ENCODE data around the gene COPE.

COPE gene

GRCh38 chr19:18868380-18869022 is 50.7 kb downstream of the COPE start:
- Mint-ChIP-seq H3K36me3 (ENCODE audit: insufficient read depth) (peaks cover 40% of the 10 kb centered on the region), H3K27me3 (peaks cover 0 to 9% of the 10 kb centered on the region in 2 donors), H3K4me1 (ENCODE audit: low read depth in 2 of 2) (peaks cover 6 to 8% of the 10 kb centered on the region in 2 donors), H3K27ac (no peak overlapping the region), H3K4me3 (no peak overlapping the region), H3K9me3 (no peaks in the 10 kb centered on the region)
- no peak for DNase-seq
- ATAC-seq (replicated peaks), result no peak

GRCh38 chr19:18867751-18868150 is 51.4 kb downstream of the COPE start:
- Mint-ChIP-seq H3K27ac (no peak overlapping the region), H3K36me3 (ENCODE audit: insufficient read depth) (peaks cover 47% of the 10 kb centered on the region), H3K4me3 (peak overlapping the region in 1 of 2 donors; percentile 18), H3K4me1 (ENCODE audit: low read depth in 2 of 2) (peaks cover 6 to 8% of the 10 kb centered on the region in 2 donors), H3K9me3 (no peaks in the 10 kb centered on the region), H3K27me3 (peaks cover 0 to 9% of the 10 kb centered on the region in 2 donors)
- DNase-seq (no peak), ATAC-seq (replicated peaks) (no peak)

GRCh38 chr19:18867199-18867598 is 52.0 kb downstream of the COPE start:
- Mint-ChIP-seq H3K36me3 (ENCODE audit: insufficient read depth) (peaks cover 52% of the 10 kb centered on the region), H3K27me3 (peaks cover 0 to 9% of the 10 kb centered on the region in 2 donors), H3K9me3 (no peaks in the 10 kb centered on the region), H3K4me3 (peak overlapping the region in 1 of 2 donors; percentile 18), H3K4me1 (ENCODE audit: low read depth in 2 of 2) (peaks cover 6 to 8% of the 10 kb centered on the region in 2 donors), H3K27ac (peak overlapping the region in 1 of 2 donors; percentile 60)
- no peak for DNase-seq
- ATAC-seq (replicated peaks), result no peak

- peaks cover 0 to 9% of the 10 kb centered on the region in 2 donors for H3K27me3 Mint-ChIP-seq
- H3K4me1 Mint-ChIP-seq (ENCODE audit: low read depth in 2 of 2), result peaks cover 6 to 8% of the 10 kb centered on the region in 2 donors
- peak overlapping the region in 1 of 2 donors; percentile 60 for H3K27ac Mint-ChIP-seq
- DNase-seq, result no peak
- peaks cover 57% of the 10 kb centered on the region for H3K36me3 Mint-ChIP-seq (ENCODE audit: insufficient read depth)
- no peaks in the 10 kb centered on the region for H3K9me3 Mint-ChIP-seq
- peak overlapping the region in 1 of 2 donors; percentile 6 for H3K4me3 Mint-ChIP-seq
- no peak for ATAC-seq (replicated peaks)
Observed at GRCh38 chr19:18866800-18867123, 52.4 kb downstream of the COPE start.

DNA sequence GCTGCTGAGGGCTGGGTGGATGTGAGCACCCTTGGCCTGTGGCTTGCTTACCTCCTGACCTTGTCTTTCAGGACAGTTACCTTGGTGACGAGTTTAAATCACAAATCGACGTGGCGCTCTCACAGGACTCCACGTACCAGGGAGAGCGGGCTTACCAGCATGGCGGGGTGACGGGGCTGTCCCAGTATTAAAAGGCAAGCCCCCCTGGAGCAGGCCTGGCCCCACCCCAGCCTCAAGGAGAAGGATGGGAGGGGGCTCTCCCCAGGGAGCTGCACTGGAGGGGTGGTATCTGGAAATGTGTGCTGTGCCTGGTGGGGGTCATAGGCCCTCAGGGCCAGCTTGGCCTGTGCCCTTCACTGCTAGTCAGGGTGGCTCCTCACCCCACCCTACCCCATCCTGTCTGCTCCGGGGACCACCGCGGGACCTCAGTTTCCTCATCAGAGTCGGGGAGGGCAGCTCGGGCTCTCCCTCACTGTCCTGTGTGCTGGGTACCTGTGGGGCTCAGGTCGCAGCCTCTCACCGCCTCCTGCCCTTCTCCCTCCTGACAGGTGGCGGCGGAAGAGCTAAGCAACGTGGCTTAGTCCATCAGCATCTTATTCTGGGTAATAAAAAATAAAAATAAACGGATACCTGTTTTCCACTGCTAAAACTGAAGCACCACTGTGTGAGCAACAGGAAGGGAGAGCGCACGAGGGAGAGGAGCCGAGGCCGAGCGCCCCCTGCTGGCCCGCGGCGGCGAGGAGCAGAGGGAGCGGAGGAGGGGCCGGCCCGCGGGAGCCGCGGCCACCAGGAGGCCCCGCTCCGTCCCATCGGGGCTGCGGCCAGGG is 53.0 kb downstream of the COPE start:
- H3K9me3 Mint-ChIP-seq, result no peaks in the 10 kb centered on the region
- peak; percentile 54 to 62 (median 59) for DNase-seq
- ATAC-seq (replicated peaks), result peak; percentile 86
- H3K27me3 Mint-ChIP-seq, result peaks cover 0 to 8% of the 10 kb centered on the region in 2 donors
- H3K4me3 Mint-ChIP-seq, result no peak overlapping the region
- H3K27ac Mint-ChIP-seq, result peak overlapping the region in 1 of 2 donors; percentile 60
- peaks cover 9 to 10% of the 10 kb centered on the region in 2 donors for H3K4me1 Mint-ChIP-seq (ENCODE audit: low read depth in 2 of 2)
- peaks cover 62% of the 10 kb centered on the region for H3K36me3 Mint-ChIP-seq (ENCODE audit: insufficient read depth)

- Mint-ChIP-seq H3K36me3 (ENCODE audit: insufficient read depth) (peaks cover 71% of the 10 kb centered on the region), H3K27ac (no peak overlapping the region), H3K4me1 (ENCODE audit: low read depth in 2 of 2) (peaks cover 7 to 13% of the 10 kb centered on the region in 2 donors), H3K4me3 (no peak overlapping the region), H3K9me3 (no peaks in the 10 kb centered on the region), H3K27me3 (no peaks in the 10 kb centered on the region)
- ATAC-seq (replicated peaks) (no peak), DNase-seq (no peak)
Observed at GRCh38 chr19:18865106-18865972, 53.8 kb downstream of the COPE start.

DNA sequence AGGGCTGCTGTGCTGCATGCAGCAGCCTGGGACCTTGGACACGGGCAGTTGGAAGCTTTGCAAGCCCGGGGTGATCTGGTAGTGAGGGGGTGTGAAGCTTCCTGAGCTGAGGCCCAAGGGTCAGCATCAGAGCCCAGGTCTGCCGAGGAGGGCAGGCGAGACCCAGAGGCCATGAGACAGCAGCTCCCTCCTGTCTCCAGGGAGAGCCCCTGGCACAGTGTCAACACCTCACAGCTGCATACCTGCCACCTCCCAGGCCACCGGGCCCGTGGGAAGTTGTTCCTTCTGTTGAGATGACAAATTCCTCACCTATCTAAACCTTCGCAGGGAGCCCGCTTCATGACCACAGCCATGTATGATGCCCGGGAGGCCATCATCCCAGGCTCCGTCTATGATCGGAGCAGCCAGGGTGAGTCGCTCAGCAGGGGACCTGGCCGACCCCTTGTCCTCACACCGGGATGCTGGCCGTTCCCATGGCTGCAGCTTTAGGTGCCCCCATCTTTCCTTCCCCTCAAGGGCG is 55.3 kb downstream of the COPE start:
- H3K36me3 Mint-ChIP-seq (ENCODE audit: insufficient read depth), result peaks cover 85% of the 10 kb centered on the region
- peak overlapping the region in 1 of 2 donors; percentile 20 for H3K27ac Mint-ChIP-seq
- H3K4me3 Mint-ChIP-seq, result no peak overlapping the region
- DNase-seq (no peak), ATAC-seq (replicated peaks) (no peak)
- H3K9me3 Mint-ChIP-seq, result no peaks in the 10 kb centered on the region
- peaks cover 7 to 13% of the 10 kb centered on the region in 2 donors for H3K4me1 Mint-ChIP-seq (ENCODE audit: low read depth in 2 of 2)
- H3K27me3 Mint-ChIP-seq, result no peaks in the 10 kb centered on the region

DNA sequence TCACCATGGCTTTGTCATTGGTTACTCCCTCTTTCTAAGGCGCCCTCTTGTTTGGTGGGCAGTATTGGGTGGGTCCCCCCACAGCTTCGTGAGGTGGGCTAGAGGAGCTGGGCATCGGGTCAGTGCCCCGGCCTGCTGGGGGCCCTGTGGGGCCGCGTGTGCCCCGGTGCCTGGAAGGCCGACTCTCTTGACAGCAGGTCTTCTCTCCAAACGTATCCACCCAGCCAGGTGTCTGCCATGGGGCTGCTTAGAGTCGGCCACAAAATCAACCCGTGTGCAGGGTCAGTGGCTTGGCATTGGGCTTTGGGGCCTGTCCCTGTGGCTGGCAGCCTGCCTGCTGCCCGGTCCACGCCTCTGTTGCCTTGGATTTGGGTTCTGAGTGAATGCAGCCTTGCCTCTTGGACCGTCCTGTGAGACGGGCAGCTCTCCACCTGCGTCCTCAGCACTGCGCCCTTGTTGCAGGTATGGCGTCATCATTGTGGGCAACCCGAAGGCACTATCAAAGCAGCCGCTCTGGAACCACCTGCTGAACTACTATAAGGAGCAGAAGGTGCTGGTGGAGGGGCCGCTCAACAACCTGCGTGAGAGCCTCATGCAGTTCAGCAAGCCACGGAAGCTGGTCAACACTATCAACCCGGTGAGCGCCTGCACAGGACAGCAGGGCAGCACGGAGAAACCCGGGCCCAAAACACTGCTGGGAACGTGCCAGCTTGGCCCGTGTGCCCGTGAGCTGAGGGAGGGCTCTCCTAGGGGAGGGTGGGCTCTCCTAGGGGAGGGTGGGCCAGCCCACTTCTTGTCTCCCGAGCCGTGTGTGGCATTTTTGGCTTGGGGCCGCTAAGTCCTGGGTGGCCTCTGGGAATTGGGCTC is 56.0 kb downstream of the COPE start:
- ATAC-seq (replicated peaks), result no peak
- no peak for DNase-seq
- peaks cover 7 to 13% of the 10 kb centered on the region in 2 donors for H3K4me1 Mint-ChIP-seq (ENCODE audit: low read depth in 2 of 2)
- peak overlapping the region in 1 of 2 donors; percentile 20 for H3K27ac Mint-ChIP-seq
- no peaks in the 10 kb centered on the region for H3K9me3 Mint-ChIP-seq
- no peaks in the 10 kb centered on the region for H3K27me3 Mint-ChIP-seq
- peaks cover 90% of the 10 kb centered on the region for H3K36me3 Mint-ChIP-seq (ENCODE audit: insufficient read depth)
- no peak overlapping the region for H3K4me3 Mint-ChIP-seq

DNA sequence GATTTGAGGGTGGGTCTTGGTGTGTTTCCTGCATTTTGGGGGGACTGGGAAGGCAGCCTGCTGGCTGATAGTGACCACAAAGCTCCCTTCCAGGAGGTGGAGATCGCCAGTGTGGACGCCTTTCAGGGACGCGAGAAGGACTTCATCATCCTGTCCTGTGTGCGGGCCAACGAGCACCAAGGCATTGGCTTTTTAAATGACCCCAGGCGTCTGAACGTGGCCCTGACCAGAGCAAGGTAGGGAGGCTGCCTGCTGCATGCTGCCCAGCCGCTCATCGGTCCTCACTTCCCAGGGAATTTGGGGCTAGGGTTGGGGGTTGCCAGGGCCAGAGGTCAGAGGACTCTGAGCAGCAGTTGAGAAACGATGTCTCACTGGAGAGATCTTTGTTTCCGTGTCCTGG is 57.3 kb downstream of the COPE start:
- peaks cover 7 to 13% of the 10 kb centered on the region in 2 donors for H3K4me1 Mint-ChIP-seq (ENCODE audit: low read depth in 2 of 2)
- DNase-seq (no peak), ATAC-seq (replicated peaks) (no peak)
- peak overlapping the region in 1 of 2 donors; percentile 77 for H3K27ac Mint-ChIP-seq
- H3K4me3 Mint-ChIP-seq, result no peak overlapping the region
- H3K9me3 Mint-ChIP-seq, result no peaks in the 10 kb centered on the region
- H3K36me3 Mint-ChIP-seq (ENCODE audit: insufficient read depth), result peaks cover 95% of the 10 kb centered on the region
- H3K27me3 Mint-ChIP-seq, result no peaks in the 10 kb centered on the region

- H3K4me1 Mint-ChIP-seq (ENCODE audit: low read depth in 2 of 2), result peaks cover 7 to 11% of the 10 kb centered on the region in 2 donors
- H3K36me3 Mint-ChIP-seq (ENCODE audit: insufficient read depth), result peaks cover 95% of the 10 kb centered on the region
- peak overlapping the region in 1 of 2 donors; percentile 77 for H3K27ac Mint-ChIP-seq
- H3K9me3 Mint-ChIP-seq, result no peaks in the 10 kb centered on the region
- H3K4me3 Mint-ChIP-seq, result no peak overlapping the region
- ATAC-seq (replicated peaks), result peak; percentile 36
- no peak for DNase-seq
- H3K27me3 Mint-ChIP-seq, result no peaks in the 10 kb centered on the region
Observed at GRCh38 chr19:18861235-18861634, 58.0 kb downstream of the COPE start.

DNA sequence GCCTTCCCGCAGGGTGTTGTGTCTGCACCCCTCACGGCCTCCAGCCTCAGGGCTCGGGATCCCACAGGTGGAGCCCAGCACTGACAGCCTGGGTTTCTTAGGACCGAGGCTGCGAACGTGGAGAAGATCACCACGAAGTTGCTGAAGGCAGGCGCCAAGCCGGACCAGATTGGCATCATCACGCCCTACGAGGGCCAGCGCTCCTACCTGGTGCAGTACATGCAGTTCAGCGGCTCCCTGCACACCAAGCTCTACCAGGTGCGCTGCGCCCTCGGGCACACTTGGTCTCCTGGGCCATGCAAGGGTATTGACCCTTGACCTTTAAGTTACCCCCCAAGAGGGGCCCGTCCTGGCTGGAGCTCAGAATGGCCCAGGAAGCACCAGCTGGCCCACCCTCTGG is 58.5 kb downstream of the COPE start:
- ATAC-seq (replicated peaks) (no peak), DNase-seq (no peak)
- H3K9me3 Mint-ChIP-seq, result no peaks in the 10 kb centered on the region
- no peaks in the 10 kb centered on the region for H3K27me3 Mint-ChIP-seq
- H3K36me3 Mint-ChIP-seq (ENCODE audit: insufficient read depth), result peaks cover 94% of the 10 kb centered on the region
- H3K4me3 Mint-ChIP-seq, result no peak overlapping the region
- H3K4me1 Mint-ChIP-seq (ENCODE audit: low read depth in 2 of 2), result peaks cover 7 to 9% of the 10 kb centered on the region in 2 donors
- H3K27ac Mint-ChIP-seq, result peak overlapping the region in 1 of 2 donors; percentile 77

- Mint-ChIP-seq H3K27ac (no peak overlapping the region), H3K4me3 (no peak overlapping the region), H3K27me3 (no peaks in the 10 kb centered on the region), H3K9me3 (no peaks in the 10 kb centered on the region), H3K4me1 (ENCODE audit: low read depth in 2 of 2) (peaks cover 7 to 9% of the 10 kb centered on the region in 2 donors), H3K36me3 (ENCODE audit: insufficient read depth) (peaks cover 94% of the 10 kb centered on the region)
- DNase-seq (no peak), ATAC-seq (replicated peaks) (no peak)
Observed at GRCh38 chr19:18860302-18860700, 58.9 kb downstream of the COPE start.
